VCaP (cell line): ENCODE measurements around the gene FGF14.

Experiments used
- H3K27ac ChIP-seq: fragments of 450-650 bp; 2 replicates; pipeline ENCODE4 v1.5.1; 2017
- CTCF ChIP-seq: fragments of 450-650 bp; conservative IDR thresholded peaks from 2 replicates; pipeline ENCODE4 v1.5.1; 2017; ENCODE audit warnings: mild to moderate bottlenecking, moderate library complexity

Gene FGF14

GRCh38 chr13:101739382-101740178, 662.3 kb downstream of the FGF14 start:
- H3K27ac ChIP-seq = no peak overlapping the region
- TF ChIP-seq CTCF = no peak

- no peak for TF ChIP-seq CTCF
Measured at GRCh38 chr13:101738336-101738735, 663.5 kb downstream of the FGF14 start.

GRCh38 chr13:101736566-101736965, 665.3 kb downstream of the FGF14 start:
- TF ChIP-seq CTCF = no peak
- no peak overlapping the region for H3K27ac ChIP-seq

More at GRCh38 chr13:101738336-101738735, 663.5 kb downstream of the FGF14 start:
- no peak overlapping the region for H3K27ac ChIP-seq

GRCh38 chr13:101730420-101731000, 671.3 kb downstream of the FGF14 start:
- H3K27ac ChIP-seq = no peak overlapping the region
- TF ChIP-seq CTCF = no peak

- no peak for TF ChIP-seq CTCF
- H3K27ac ChIP-seq = no peak overlapping the region
Measured at GRCh38 chr13:101728615-101729014, 673.2 kb downstream of the FGF14 start.

GRCh38 chr13:101728021-101728420, 673.8 kb downstream of the FGF14 start:
- no peak for TF ChIP-seq CTCF
- no peak overlapping the region for H3K27ac ChIP-seq

- TF ChIP-seq CTCF = no peak
Measured at GRCh38 chr13:101727118-101727517, 674.7 kb downstream of the FGF14 start.

More at GRCh38 chr13:101727118-101727517, 674.7 kb downstream of the FGF14 start:
- H3K27ac ChIP-seq = no peak overlapping the region
